ENCODE data around the gene CFHR5.

DNA sequence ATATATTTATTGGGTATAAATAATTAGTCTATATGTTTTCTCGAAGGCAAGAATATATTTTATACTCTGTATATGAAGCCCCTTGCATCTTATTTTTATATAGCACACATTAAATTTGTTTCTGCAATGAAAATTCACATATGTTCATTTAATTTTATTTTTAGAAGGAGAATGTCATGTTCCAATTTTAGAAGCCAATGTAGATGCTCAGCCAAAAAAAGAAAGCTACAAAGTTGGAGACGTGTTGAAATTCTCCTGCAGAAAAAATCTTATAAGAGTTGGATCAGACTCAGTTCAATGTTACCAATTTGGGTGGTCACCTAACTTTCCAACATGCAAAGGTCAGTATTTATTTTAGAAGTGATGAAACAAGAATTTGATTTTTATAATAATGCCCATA lies 16.6 kb downstream of the CFHR5 start:
- no peak for TF ChIP-seq POLR2AphosphoS5 (IDR thresholded peaks at IDR 0.05; ENCODE audit: low read depth)
- TF ChIP-seq EZH2phosphoT487 (IDR thresholded peaks at IDR 0.05; ENCODE audit: unreplicated experiment) = no peak
- TF ChIP-seq, protein P1, sequence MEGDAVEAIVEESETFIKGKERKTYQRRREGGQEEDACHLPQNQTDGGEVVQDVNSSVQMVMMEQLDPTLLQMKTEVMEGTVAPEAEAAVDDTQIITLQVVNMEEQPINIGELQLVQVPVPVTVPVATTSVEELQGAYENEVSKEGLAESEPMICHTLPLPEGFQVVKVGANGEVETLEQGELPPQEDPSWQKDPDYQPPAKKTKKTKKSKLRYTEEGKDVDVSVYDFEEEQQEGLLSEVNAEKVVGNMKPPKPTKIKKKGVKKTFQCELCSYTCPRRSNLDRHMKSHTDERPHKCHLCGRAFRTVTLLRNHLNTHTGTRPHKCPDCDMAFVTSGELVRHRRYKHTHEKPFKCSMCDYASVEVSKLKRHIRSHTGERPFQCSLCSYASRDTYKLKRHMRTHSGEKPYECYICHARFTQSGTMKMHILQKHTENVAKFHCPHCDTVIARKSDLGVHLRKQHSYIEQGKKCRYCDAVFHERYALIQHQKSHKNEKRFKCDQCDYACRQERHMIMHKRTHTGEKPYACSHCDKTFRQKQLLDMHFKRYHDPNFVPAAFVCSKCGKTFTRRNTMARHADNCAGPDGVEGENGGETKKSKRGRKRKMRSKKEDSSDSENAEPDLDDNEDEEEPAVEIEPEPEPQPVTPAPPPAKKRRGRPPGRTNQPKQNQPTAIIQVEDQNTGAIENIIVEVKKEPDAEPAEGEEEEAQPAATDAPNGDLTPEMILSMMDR (conservative IDR thresholded peaks at IDR 0.05; ENCODE audit: low read depth in 2 of 2) = no peak
- TF ChIP-seq, protein P2, sequence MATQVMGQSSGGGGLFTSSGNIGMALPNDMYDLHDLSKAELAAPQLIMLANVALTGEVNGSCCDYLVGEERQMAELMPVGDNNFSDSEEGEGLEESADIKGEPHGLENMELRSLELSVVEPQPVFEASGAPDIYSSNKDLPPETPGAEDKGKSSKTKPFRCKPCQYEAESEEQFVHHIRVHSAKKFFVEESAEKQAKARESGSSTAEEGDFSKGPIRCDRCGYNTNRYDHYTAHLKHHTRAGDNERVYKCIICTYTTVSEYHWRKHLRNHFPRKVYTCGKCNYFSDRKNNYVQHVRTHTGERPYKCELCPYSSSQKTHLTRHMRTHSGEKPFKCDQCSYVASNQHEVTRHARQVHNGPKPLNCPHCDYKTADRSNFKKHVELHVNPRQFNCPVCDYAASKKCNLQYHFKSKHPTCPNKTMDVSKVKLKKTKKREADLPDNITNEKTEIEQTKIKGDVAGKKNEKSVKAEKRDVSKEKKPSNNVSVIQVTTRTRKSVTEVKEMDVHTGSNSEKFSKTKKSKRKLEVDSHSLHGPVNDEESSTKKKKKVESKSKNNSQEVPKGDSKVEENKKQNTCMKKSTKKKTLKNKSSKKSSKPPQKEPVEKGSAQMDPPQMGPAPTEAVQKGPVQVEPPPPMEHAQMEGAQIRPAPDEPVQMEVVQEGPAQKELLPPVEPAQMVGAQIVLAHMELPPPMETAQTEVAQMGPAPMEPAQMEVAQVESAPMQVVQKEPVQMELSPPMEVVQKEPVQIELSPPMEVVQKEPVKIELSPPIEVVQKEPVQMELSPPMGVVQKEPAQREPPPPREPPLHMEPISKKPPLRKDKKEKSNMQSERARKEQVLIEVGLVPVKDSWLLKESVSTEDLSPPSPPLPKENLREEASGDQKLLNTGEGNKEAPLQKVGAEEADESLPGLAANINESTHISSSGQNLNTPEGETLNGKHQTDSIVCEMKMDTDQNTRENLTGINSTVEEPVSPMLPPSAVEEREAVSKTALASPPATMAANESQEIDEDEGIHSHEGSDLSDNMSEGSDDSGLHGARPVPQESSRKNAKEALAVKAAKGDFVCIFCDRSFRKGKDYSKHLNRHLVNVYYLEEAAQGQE (IDR thresholded peaks at IDR 0.05; ENCODE audit: unreplicated experiment) = no peak
- no peak for TF ChIP-seq EZH2 (IDR thresholded peaks at IDR 0.05; ENCODE audit: low read depth, unreplicated experiment)
- no peak for TF ChIP-seq JUNB (IDR thresholded peaks at IDR 0.05; ENCODE audit: unreplicated experiment)
- TF ChIP-seq ZNF331 (CRISPR knock-in tag; IDR thresholded peaks at IDR 0.05; ENCODE audit: low read depth) = no peak
- no peak for TF ChIP-seq ZNF114 (CRISPR knock-in tag; IDR thresholded peaks at IDR 0.05)
- TF ChIP-seq, protein P3, sequence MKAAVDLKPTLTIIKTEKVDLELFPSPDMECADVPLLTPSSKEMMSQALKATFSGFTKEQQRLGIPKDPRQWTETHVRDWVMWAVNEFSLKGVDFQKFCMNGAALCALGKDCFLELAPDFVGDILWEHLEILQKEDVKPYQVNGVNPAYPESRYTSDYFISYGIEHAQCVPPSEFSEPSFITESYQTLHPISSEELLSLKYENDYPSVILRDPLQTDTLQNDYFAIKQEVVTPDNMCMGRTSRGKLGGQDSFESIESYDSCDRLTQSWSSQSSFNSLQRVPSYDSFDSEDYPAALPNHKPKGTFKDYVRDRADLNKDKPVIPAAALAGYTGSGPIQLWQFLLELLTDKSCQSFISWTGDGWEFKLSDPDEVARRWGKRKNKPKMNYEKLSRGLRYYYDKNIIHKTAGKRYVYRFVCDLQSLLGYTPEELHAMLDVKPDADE (IDR thresholded peaks at IDR 0.05) = no peak
- TF ChIP-seq CREB1 (CRISPR knock-in tag; IDR thresholded peaks at IDR 0.05; ENCODE audit: low read depth) = no peak
- TF ChIP-seq STAT1 (IDR thresholded peaks at IDR 0.05; ENCODE audit: unreplicated experiment) = no peak
- no peak for TF ChIP-seq NANOG (IDR thresholded peaks at IDR 0.05; ENCODE audit: borderline replicate concordance)
- TF ChIP-seq, protein P4, sequence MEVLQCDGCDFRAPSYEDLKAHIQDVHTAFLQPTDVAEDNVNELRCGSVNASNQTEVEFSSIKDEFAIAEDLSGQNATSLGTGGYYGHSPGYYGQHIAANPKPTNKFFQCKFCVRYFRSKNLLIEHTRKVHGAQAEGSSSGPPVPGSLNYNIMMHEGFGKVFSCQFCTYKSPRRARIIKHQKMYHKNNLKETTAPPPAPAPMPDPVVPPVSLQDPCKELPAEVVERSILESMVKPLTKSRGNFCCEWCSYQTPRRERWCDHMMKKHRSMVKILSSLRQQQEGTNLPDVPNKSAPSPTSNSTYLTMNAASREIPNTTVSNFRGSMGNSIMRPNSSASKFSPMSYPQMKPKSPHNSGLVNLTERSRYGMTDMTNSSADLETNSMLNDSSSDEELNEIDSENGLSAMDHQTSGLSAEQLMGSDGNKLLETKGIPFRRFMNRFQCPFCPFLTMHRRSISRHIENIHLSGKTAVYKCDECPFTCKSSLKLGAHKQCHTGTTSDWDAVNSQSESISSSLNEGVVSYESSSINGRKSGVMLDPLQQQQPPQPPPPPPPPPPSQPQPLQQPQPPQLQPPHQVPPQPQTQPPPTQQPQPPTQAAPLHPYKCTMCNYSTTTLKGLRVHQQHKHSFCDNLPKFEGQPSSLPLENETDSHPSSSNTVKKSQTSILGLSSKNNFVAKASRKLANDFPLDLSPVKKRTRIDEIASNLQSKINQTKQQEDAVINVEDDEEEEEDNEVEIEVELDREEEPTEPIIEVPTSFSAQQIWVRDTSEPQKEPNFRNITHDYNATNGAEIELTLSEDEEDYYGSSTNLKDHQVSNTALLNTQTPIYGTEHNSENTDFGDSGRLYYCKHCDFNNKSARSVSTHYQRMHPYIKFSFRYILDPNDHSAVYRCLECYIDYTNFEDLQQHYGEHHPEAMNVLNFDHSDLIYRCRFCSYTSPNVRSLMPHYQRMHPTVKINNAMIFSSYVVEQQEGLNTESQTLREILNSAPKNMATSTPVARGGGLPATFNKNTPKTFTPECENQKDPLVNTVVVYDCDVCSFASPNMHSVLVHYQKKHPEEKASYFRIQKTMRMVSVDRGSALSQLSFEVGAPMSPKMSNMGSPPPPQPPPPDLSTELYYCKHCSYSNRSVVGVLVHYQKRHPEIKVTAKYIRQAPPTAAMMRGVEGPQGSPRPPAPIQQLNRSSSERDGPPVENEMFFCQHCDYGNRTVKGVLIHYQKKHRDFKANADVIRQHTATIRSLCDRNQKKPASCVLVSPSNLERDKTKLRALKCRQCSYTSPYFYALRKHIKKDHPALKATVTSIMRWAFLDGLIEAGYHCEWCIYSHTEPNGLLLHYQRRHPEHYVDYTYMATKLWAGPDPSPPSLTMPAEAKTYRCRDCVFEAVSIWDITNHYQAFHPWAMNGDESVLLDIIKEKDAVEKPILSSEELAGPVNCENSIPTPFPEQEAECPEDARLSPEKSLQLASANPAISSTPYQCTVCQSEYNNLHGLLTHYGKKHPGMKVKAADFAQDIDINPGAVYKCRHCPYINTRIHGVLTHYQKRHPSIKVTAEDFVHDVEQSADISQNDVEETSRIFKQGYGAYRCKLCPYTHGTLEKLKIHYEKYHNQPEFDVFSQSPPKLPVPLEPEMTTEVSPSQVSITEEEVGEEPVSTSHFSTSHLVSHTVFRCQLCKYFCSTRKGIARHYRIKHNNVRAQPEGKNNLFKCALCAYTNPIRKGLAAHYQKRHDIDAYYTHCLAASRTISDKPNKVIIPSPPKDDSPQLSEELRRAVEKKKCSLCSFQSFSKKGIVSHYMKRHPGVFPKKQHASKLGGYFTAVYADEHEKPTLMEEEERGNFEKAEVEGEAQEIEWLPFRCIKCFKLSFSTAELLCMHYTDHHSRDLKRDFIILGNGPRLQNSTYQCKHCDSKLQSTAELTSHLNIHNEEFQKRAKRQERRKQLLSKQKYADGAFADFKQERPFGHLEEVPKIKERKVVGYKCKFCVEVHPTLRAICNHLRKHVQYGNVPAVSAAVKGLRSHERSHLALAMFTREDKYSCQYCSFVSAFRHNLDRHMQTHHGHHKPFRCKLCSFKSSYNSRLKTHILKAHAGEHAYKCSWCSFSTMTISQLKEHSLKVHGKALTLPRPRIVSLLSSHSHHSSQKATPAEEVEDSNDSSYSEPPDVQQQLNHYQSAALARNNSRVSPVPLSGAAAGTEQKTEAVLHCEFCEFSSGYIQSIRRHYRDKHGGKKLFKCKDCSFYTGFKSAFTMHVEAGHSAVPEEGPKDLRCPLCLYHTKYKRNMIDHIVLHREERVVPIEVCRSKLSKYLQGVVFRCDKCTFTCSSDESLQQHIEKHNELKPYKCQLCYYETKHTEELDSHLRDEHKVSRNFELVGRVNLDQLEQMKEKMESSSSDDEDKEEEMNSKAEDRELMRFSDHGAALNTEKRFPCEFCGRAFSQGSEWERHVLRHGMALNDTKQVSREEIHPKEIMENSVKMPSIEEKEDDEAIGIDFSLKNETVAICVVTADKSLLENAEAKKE (CRISPR knock-in tag; IDR thresholded peaks at IDR 0.05) = no peak

Measured in GM23338 (cell line).